LNCaP clone FGC (cell line): ENCODE data around the gene IRAK1.

ENCODE experiments used
- DNase-seq: peaks from one replicate; pipeline ENCODE4 v3.0.0-alpha.2; 2011; ENCODE audit warnings: low read depth
- H3K4me3 ChIP-seq: 2 replicates; pipeline ENCODE4 v1.5.1; 2011; ENCODE audit warnings: mild to moderate bottlenecking, low read depth, low read length, control low read depth
- CTCF ChIP-seq: IDR thresholded peaks from 2 replicates; pipeline ENCODE4 v1.5.1; 2012; ENCODE audit warnings: mild to moderate bottlenecking; ENCODE audit not compliant: control insufficient read depth, insufficient read depth; ENCODE audit errors: extremely low read depth

Gene IRAK1

GRCh38 chrX:154015581-154016264, 4.0 kb downstream of the IRAK1 start:
- no peak overlapping the region for H3K4me3 ChIP-seq
- no peak for TF ChIP-seq CTCF
- no peak for DNase-seq

- TF ChIP-seq CTCF, result no peak
- no peak overlapping the region for H3K4me3 ChIP-seq
- DNase-seq, result no peak
These were observed 5.0 kb downstream of the IRAK1 start for GRCh38 chrX:154014429-154015380.

GRCh38 chrX:154013614-154014360, 5.9 kb downstream of the IRAK1 start:
- H3K4me3 ChIP-seq, result no peak overlapping the region
- TF ChIP-seq CTCF, result peak; percentile 62
- no peak for DNase-seq

- no peak for DNase-seq
- no peak for TF ChIP-seq CTCF
These were observed 6.7 kb downstream of the IRAK1 start for GRCh38 chrX:154013001-154013421.

GRCh38 chrX:154012336-154012991, 7.2 kb downstream of the IRAK1 start:
- H3K4me3 ChIP-seq, result no peak overlapping the region
- no peak for DNase-seq
- TF ChIP-seq CTCF, result no peak

More at GRCh38 chrX:154013001-154013421, 6.7 kb downstream of the IRAK1 start:
- H3K4me3 ChIP-seq, result no peak overlapping the region
